Loucy (cell line): ENCODE data around the gene SIKE1.
"Not testable (repeated sequence)": the region's sequence is repeated elsewhere in the genome, so short reads cannot be mapped to it uniquely, and the experiment has no call there.

Experiments
- H2AFZ ChIP-seq: fragments of 200-600 bp; sonication (generic); 2 replicates; pipeline ENCODE4 v1.6.0; 2016; ENCODE audit warnings: antibody characterized with exemption, mild to moderate bottlenecking, low read length, moderate library complexity
- H3F3A ChIP-seq: fragments of 200-600 bp; 2 replicates; pipeline ENCODE4 v1.6.0; 2016; ENCODE audit warnings: antibody characterized with exemption, low read depth, mild to moderate bottlenecking
- H3K27me3 ChIP-seq: fragments of 200-600 bp; sonication (generic); 2 replicates; pipeline ENCODE4 v1.6.1; 2014; ENCODE audit warnings: low read length, mild to moderate bottlenecking; ENCODE audit not compliant: insufficient read depth, poor library complexity, severe bottlenecking
- H3K36me3 ChIP-seq: fragments of 200-600 bp; sonication (generic); 2 replicates; pipeline ENCODE4 v1.6.1; 2016; ENCODE audit warnings: low read length; ENCODE audit not compliant: insufficient read depth
- H3K4me1 ChIP-seq: fragments of 200-600 bp; sonication (generic); 2 replicates; pipeline ENCODE4 v1.5.1; 2014; ENCODE audit warnings: low read length, mild to moderate bottlenecking; ENCODE audit not compliant: insufficient read depth, poor library complexity, severe bottlenecking
- H3K4me2 ChIP-seq: fragments of 200-600 bp; sonication (generic); 2 replicates; pipeline ENCODE4 v1.6.0; 2014; ENCODE audit warnings: antibody characterized with exemption, low read length, low read depth, mild to moderate bottlenecking; ENCODE audit not compliant: poor library complexity, severe bottlenecking
- H3K4me3 ChIP-seq: fragments of 200-600 bp; sonication (generic); 2 replicates; pipeline ENCODE4 v1.5.1; 2014; ENCODE audit warnings: low read length, mild to moderate bottlenecking, mixed read lengths; ENCODE audit not compliant: poor library complexity, severe bottlenecking
- H3K79me2 ChIP-seq: fragments of 200-600 bp; sonication (generic); 2 replicates; pipeline ENCODE4 v1.6.1; 2014; ENCODE audit warnings: low read length; ENCODE audit not compliant: insufficient read depth
- H3K9ac ChIP-seq: fragments of 200-600 bp; sonication (generic); 2 replicates; pipeline ENCODE4 v1.6.0; 2014; ENCODE audit warnings: mild to moderate bottlenecking, low read depth, low read length, moderate library complexity; ENCODE audit not compliant: poor library complexity, severe bottlenecking
- H3K9me2 ChIP-seq: fragments of 200-600 bp; sonication (generic); replicated peaks from 2 replicates; pipeline ENCODE4 v1.6.1; 2016; ENCODE audit warnings: low read depth, low read length, mixed read lengths
- H3K9me3 ChIP-seq: fragments of 200-600 bp; sonication (generic); 2 replicates; pipeline ENCODE4 v1.6.1; 2014; ENCODE audit warnings: mild to moderate bottlenecking, antibody characterized with exemption, low read length, low read depth; ENCODE audit not compliant: insufficient read depth
- H4K20me1 ChIP-seq: fragments of 200-600 bp; sonication (generic); 2 replicates; pipeline ENCODE4 v1.6.0; 2014; ENCODE audit warnings: antibody characterized with exemption, low read length, mild to moderate bottlenecking; ENCODE audit not compliant: insufficient read depth, poor library complexity, severe bottlenecking
- EZH2phosphoT487 ChIP-seq: fragments of 200-600 bp; IDR thresholded peaks from 2 replicates; pipeline ENCODE4 v1.6.1; 2018; ENCODE audit warnings: antibody characterized with exemption, mild to moderate bottlenecking, moderate library complexity, borderline replicate concordance
- TF ChIP-seq, protein P1 (sequence below): fragments of 200-600 bp; sonication (generic); conservative IDR thresholded peaks from 2 replicates; pipeline ENCODE4 v1.5.1; 2014; ENCODE audit warnings: mild to moderate bottlenecking, antibody characterized with exemption, low read length

The SIKE1 gene

DNA sequence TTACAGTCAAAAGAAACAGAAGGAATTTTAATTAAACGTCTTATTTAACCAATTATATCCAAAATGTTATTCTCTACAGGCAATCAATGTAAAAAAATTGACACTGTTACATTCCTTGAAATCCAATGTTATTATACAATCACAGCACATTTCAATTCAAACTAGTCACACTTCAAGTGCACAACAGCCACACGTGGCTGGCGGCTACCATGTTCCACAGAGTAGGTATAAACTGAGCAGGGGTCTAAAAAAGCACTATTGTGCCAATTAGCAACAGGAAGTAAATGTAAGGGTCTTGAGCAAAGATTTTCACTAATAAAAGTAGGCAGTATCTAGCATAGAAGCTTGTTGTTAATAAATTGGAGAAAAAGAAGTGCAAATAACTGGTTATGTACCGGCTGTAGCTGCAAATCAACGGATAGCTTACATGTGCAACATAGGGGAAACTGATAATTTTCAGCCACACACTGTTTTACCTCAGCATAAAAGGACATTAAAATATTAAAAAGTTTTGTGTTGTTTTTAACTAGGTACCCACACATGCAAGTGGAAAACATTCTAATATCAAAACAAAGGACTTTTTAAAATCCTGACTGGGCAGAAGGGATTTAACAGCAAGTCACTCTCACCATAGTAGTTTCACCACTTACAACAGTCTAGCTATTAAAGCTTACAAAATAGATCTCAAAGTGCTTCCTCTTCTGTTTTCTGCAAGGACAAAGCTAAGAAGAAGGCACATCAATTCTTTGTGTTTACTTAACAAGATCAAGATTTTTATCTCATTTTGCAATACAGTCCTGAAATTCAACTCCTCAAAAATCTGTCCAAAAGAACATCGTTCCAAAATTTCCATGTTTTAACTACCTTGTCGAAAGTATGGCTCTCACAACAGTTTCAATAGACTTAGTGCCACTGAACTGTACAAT is 25.2 kb downstream of the SIKE1 start:
- Histone ChIP-seq H3K4me3 (peak overlapping the region; percentile 93), H3K9ac (peak overlapping the region; percentile 97)

DNA sequence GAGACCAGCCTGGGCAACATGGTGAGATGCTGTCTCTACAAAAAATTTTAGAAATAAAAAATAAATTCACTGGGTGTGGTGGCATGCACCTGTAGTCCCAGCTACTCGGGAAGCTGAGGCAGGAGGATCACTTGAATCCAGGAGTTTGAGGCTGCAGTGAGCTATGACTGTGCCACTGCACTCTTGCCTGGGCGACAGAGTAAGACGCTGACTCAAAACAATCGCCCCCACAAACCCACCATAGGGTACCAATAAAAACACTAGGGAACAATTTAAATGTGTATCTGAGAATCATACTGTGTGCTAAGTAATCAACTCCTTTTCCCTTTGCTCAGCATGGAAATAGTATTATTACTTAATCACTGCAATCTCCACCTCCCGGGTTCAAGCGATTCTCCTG is 26.8 kb downstream of the SIKE1 start:
- Histone ChIP-seq H4K20me1 (peaks cover 85% of the 10 kb centered on the region), H3K4me3 (peak overlapping the region; percentile 93), H3K4me2 (peak overlapping the region; percentile 94), H3K4me1 (peaks cover 58% of the 10 kb centered on the region), H3K79me2 (peaks cover 91% of the 10 kb centered on the region), H3K36me3 (peaks cover 22% of the 10 kb centered on the region)
- H3K9ac ChIP-seq, H3K9me3 ChIP-seq, H2AFZ ChIP-seq, H3K9me2 ChIP-seq, H3K27me3 ChIP-seq, H3F3A ChIP-seq: not testable (repeated sequence)

More for the DNA sequence above, 25.2 kb downstream of the SIKE1 start:
- no peak overlapping the region for H2AFZ ChIP-seq
- peaks cover 3% of the 10 kb centered on the region for H3K27me3 ChIP-seq
- no peaks in the 10 kb centered on the region for H3F3A ChIP-seq
- peaks cover 75% of the 10 kb centered on the region for H3K79me2 ChIP-seq
- peaks cover 70% of the 10 kb centered on the region for H4K20me1 ChIP-seq
- H3K9me2 ChIP-seq, result no peaks in the 10 kb centered on the region
- TF ChIP-seq EZH2phosphoT487, result no peak
- TF ChIP-seq, protein P1, sequence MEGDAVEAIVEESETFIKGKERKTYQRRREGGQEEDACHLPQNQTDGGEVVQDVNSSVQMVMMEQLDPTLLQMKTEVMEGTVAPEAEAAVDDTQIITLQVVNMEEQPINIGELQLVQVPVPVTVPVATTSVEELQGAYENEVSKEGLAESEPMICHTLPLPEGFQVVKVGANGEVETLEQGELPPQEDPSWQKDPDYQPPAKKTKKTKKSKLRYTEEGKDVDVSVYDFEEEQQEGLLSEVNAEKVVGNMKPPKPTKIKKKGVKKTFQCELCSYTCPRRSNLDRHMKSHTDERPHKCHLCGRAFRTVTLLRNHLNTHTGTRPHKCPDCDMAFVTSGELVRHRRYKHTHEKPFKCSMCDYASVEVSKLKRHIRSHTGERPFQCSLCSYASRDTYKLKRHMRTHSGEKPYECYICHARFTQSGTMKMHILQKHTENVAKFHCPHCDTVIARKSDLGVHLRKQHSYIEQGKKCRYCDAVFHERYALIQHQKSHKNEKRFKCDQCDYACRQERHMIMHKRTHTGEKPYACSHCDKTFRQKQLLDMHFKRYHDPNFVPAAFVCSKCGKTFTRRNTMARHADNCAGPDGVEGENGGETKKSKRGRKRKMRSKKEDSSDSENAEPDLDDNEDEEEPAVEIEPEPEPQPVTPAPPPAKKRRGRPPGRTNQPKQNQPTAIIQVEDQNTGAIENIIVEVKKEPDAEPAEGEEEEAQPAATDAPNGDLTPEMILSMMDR, result no peak
- peaks cover 58% of the 10 kb centered on the region for H3K4me1 ChIP-seq
- H3K9me3 ChIP-seq, result no peaks in the 10 kb centered on the region
- peaks cover 6% of the 10 kb centered on the region; the same call in 1 of the 2 replicates for H3K36me3 ChIP-seq
- peak overlapping the region; percentile 94 for H3K4me2 ChIP-seq

DNA sequence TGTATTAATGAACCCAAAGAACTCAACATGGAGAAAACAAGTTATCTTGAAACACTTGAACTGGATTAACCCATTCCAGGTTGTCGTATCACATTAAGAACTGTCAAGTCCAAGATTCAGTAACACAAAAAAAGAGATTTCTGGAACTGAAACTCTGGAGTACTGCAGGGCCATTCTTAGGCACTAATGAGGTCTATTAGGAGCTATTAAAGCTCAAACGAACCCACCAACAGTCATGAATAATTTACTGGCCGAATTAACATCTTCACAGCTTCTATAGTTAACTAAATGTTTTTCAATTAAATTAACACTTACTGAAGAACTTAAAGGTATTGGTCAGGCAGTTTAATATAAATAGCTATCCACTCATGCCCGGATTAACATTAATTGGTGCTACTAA is 27.3 kb downstream of the SIKE1 start:
- no peaks in the 10 kb centered on the region for H3F3A ChIP-seq
- H3K36me3 ChIP-seq, result peaks cover 27% of the 10 kb centered on the region
- H4K20me1 ChIP-seq, result peaks cover 91% of the 10 kb centered on the region
- no peaks in the 10 kb centered on the region for H3K9me2 ChIP-seq
- H3K27me3 ChIP-seq, result peaks cover 3% of the 10 kb centered on the region
- peak overlapping the region; percentile 93 for H3K4me3 ChIP-seq
- no peak for TF ChIP-seq EZH2phosphoT487
- TF ChIP-seq, protein P1, result no peak
- H3K4me1 ChIP-seq, result peaks cover 54% of the 10 kb centered on the region
- peaks cover 96% of the 10 kb centered on the region for H3K79me2 ChIP-seq
- no peak overlapping the region for H2AFZ ChIP-seq
- H3K4me2 ChIP-seq, result peak overlapping the region; percentile 94
- no peaks in the 10 kb centered on the region for H3K9me3 ChIP-seq
- no peak overlapping the region for H3K9ac ChIP-seq

DNA sequence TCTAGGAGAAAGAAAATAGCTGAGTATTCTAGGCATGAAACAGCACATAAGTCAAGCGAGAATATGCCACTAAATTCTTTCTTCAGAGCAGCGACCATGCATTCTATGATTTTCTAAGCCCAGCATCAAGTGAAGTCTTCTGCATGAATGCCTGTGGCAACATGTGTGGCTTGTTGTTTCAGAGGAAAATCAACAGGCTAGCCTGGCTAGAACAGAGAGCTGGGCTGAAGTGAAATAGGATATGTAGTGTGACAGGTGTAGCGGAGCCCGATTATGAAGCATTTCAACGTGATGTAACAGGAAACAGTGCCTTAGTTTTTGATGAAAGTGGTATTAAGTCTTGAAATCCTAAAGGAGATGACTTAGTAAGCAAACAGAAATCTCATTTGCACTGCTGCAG is 29.7 kb downstream of the SIKE1 start:
- Histone ChIP-seq H3K9ac (no peak overlapping the region), H4K20me1 (peaks cover 100% of the 10 kb centered on the region), H3K4me3 (no peak overlapping the region), H3K79me2 (peaks cover 100% of the 10 kb centered on the region), H3K4me2 (peak overlapping the region; percentile 94), H3K4me1 (peaks cover 55% of the 10 kb centered on the region), H2AFZ (no peak overlapping the region), H3K36me3 (peaks cover 50% of the 10 kb centered on the region), H3F3A (no peaks in the 10 kb centered on the region), H3K9me3 (no peaks in the 10 kb centered on the region), H3K9me2 (no peaks in the 10 kb centered on the region), H3K27me3 (no peaks in the 10 kb centered on the region)
- TF ChIP-seq, protein P1, result no peak
- no peak for TF ChIP-seq EZH2phosphoT487
